ENCODE measurements around the gene CACNA1I. TPM values are rescaled to one million over a fixed set of nuclear protein-coding genes. Genes with fewer than 3 reads are reported as not detected.

The CACNA1I gene
- total RNA-seq, 1 donor from 2014 or later = 0.41 TPM

- peaks cover 22% of the 10 kb centered on the region for H3K27me3 Mint-ChIP-seq
- DNase-seq (ENCODE audit: low spot score, unreplicated experiment) = no peak
- H3K4me3 Mint-ChIP-seq (ENCODE audit: low read depth) = no peak overlapping the region
- H3K9me3 Mint-ChIP-seq (ENCODE audit: low read depth) = no peaks in the 10 kb centered on the region
- H3K36me3 Mint-ChIP-seq (ENCODE audit: insufficient read depth) = no peaks in the 10 kb centered on the region
- H3K27ac Mint-ChIP-seq = no peak overlapping the region
- no peak for TF ChIP-seq CTCF (IDR thresholded peaks at IDR 0.05; ENCODE audit: unreplicated experiment)
- no peaks in the 10 kb centered on the region for H3K4me1 Mint-ChIP-seq (ENCODE audit: low read depth)
Observed at GRCh38 chr22:39617970-39618757, 47.6 kb downstream of the CACNA1I start.

- Mint-ChIP-seq H3K4me1 (ENCODE audit: low read depth) (no peaks in the 10 kb centered on the region), H3K27me3 (peaks cover 21% of the 10 kb centered on the region), H3K36me3 (ENCODE audit: insufficient read depth) (no peaks in the 10 kb centered on the region), H3K4me3 (ENCODE audit: low read depth) (no peak overlapping the region), H3K27ac (no peak overlapping the region), H3K9me3 (ENCODE audit: low read depth) (no peaks in the 10 kb centered on the region)
- no peak for TF ChIP-seq CTCF (IDR thresholded peaks at IDR 0.05; ENCODE audit: unreplicated experiment)
- DNase-seq (ENCODE audit: low spot score, unreplicated experiment) = no peak
Observed at GRCh38 chr22:39618996-39619530, 48.5 kb downstream of the CACNA1I start.

- no peak overlapping the region for H3K27ac Mint-ChIP-seq
- no peak for TF ChIP-seq CTCF (IDR thresholded peaks at IDR 0.05; ENCODE audit: unreplicated experiment)
- H3K27me3 Mint-ChIP-seq = peaks cover 14% of the 10 kb centered on the region
- no peaks in the 10 kb centered on the region for H3K9me3 Mint-ChIP-seq (ENCODE audit: low read depth)
- no peaks in the 10 kb centered on the region for H3K36me3 Mint-ChIP-seq (ENCODE audit: insufficient read depth)
- no peak overlapping the region for H3K4me3 Mint-ChIP-seq (ENCODE audit: low read depth)
- no peaks in the 10 kb centered on the region for H3K4me1 Mint-ChIP-seq (ENCODE audit: low read depth)
- DNase-seq (ENCODE audit: low spot score, unreplicated experiment) = no peak
Observed at GRCh38 chr22:39620924-39621690, 50.6 kb downstream of the CACNA1I start.

- H3K27ac Mint-ChIP-seq = no peak overlapping the region
- no peaks in the 10 kb centered on the region for H3K4me1 Mint-ChIP-seq (ENCODE audit: low read depth)
- DNase-seq (ENCODE audit: low spot score, unreplicated experiment) = no peak
- no peak overlapping the region for H3K4me3 Mint-ChIP-seq (ENCODE audit: low read depth)
- no peaks in the 10 kb centered on the region for H3K36me3 Mint-ChIP-seq (ENCODE audit: insufficient read depth)
- H3K9me3 Mint-ChIP-seq (ENCODE audit: low read depth) = no peaks in the 10 kb centered on the region
- H3K27me3 Mint-ChIP-seq = peaks cover 17% of the 10 kb centered on the region
- no peak for TF ChIP-seq CTCF (IDR thresholded peaks at IDR 0.05; ENCODE audit: unreplicated experiment)
Observed at GRCh38 chr22:39621826-39622225, 51.3 kb downstream of the CACNA1I start.

GRCh38 chr22:39622881-39623367 lies 52.4 kb downstream of the CACNA1I start:
- peak; percentile 68 for TF ChIP-seq CTCF (IDR thresholded peaks at IDR 0.05; ENCODE audit: unreplicated experiment)
- Mint-ChIP-seq H3K4me3 (ENCODE audit: low read depth) (no peak overlapping the region), H3K9me3 (ENCODE audit: low read depth) (no peaks in the 10 kb centered on the region), H3K27me3 (peaks cover 15% of the 10 kb centered on the region), H3K4me1 (ENCODE audit: low read depth) (no peaks in the 10 kb centered on the region), H3K27ac (no peak overlapping the region), H3K36me3 (ENCODE audit: insufficient read depth) (no peaks in the 10 kb centered on the region)
- DNase-seq (ENCODE audit: low spot score, unreplicated experiment) = peak; percentile 63

Measured in progenitor cell of endocrine pancreas (in vitro differentiated cells).